Neural progenitor cell (in vitro differentiated cells): Measurements from ENCODE around the gene TNF.

ENCODE experiments used
- EZH2phosphoT487 ChIP-seq: fragments of 200-600 bp; sonication (generic); IDR thresholded peaks from 2 replicates; pipeline ENCODE4 v1.6.1; 2017; ENCODE audit warnings: antibody characterized with exemption
- TF ChIP-seq, protein P1 (sequence below): fragments of 200-600 bp; sonication (generic); IDR thresholded peaks from 2 replicates; pipeline ENCODE4 v1.5.1; 2017; ENCODE audit warnings: antibody characterized with exemption, mild to moderate bottlenecking

- TF ChIP-seq, protein P1, sequence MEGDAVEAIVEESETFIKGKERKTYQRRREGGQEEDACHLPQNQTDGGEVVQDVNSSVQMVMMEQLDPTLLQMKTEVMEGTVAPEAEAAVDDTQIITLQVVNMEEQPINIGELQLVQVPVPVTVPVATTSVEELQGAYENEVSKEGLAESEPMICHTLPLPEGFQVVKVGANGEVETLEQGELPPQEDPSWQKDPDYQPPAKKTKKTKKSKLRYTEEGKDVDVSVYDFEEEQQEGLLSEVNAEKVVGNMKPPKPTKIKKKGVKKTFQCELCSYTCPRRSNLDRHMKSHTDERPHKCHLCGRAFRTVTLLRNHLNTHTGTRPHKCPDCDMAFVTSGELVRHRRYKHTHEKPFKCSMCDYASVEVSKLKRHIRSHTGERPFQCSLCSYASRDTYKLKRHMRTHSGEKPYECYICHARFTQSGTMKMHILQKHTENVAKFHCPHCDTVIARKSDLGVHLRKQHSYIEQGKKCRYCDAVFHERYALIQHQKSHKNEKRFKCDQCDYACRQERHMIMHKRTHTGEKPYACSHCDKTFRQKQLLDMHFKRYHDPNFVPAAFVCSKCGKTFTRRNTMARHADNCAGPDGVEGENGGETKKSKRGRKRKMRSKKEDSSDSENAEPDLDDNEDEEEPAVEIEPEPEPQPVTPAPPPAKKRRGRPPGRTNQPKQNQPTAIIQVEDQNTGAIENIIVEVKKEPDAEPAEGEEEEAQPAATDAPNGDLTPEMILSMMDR, result no peak
- TF ChIP-seq EZH2phosphoT487, result no peak
These were observed 41.6 kb downstream of the TNF start for GRCh38 chr6:31617010-31617409.
